GM13977 (cell line): ENCODE measurements around the gene ASB3.
"Not testable (repeated sequence)": the region's sequence is repeated elsewhere in the genome, so short reads cannot be mapped to it uniquely, and the experiment has no call there.

Experiments
- DNase-seq: peaks from one replicate; pipeline ENCODE4 v3.0.0; 2012; ENCODE audit warnings: low spot score
- CTCF ChIP-seq: IDR thresholded peaks from 2 replicates; pipeline ENCODE4 v1.5.1; 2012; ENCODE audit warnings: mild to moderate bottlenecking, control low read depth; ENCODE audit not compliant: insufficient read depth; ENCODE audit errors: extremely low read depth, missing control alignments
- in situ Hi-C: fragments of 300-500 bp; cut with MboI; formaldehyde crosslinking; loops from one replicate; pipeline ENCODE4 v1.12.0; 2022; ENCODE audit warnings: low sequenced_read_pairs, low pct_unique_long_range_greater_than_20kb, mixed read lengths, inconsistent platforms; ENCODE audit not compliant: unreplicated experiment

Gene ASB3

GRCh38 chr2:53765767-53766166 lies 21.0 kb downstream of the ASB3 start:
- in situ Hi-C loops = no loop called here
- no peak for TF ChIP-seq CTCF
- no peak for DNase-seq

DNA sequence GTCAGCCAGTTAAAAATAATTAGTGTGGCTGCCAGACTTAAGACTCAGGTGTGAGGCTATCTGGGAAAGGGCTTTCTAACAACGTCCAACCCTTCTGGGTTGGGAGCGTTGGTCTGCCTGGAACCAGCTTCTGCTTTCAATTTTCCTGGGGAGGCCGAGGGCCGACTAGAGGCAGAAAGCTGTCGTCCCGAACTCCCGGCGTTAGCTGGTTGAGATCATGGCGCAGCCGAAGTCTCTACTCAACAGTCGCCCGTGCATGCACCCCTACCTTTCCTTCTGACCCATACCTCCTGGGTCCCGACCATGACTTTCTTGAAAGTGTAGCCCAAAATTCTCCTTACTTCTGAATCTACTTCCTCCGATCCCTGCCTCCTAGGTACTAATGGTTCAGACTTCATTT lies 29.5 kb downstream of the ASB3 start:
- in situ Hi-C loops, DNase-seq: not testable (repeated sequence)

DNA sequence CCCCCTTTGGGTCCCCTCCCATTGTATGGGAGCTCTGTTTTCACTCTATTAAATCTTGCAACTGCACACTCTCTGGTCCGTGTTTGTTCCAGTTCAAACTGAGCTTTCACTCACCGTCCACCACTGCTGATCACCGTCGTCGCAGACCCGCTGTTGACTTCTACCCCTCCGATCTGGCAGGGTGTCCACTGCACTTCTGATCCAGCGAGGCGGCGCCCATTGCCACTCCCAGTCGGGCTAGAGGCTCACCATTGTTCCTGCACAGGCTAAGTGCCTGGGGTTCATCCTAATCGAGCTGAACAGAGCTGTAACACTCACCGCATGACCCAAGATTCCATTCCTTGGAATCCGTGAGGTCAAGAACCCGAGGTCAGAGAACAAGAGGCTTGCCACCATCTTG lies 30.1 kb downstream of the ASB3 start:
- DNase-seq = no peak
- no peak for TF ChIP-seq CTCF
- in situ Hi-C loops = no loop called here

DNA sequence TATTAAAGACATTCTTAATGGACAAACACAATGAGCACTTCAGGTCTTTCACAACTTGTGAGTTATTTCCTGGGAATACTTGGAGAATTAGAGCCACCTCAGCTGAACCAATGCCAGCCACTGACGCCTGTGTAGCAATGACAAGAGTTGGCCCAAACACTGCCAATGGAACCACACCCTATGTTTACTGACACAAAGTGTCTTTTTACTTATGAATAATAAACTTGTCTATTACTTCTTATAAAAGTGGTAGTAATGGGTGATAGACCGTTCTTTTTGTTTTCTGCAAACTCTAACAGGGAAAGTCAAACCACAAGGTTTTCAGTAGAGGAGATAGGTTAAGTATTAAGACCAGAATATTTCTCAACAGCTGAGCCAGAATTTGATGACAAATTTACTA lies 31.6 kb downstream of the ASB3 start:
- DNase-seq = no peak

GRCh38 chr2:53753041-53753440 lies 33.7 kb downstream of the ASB3 start:
- no peak for DNase-seq
- TF ChIP-seq CTCF = no peak
- in situ Hi-C loops = no loop called here

More for the DNA sequence above, 31.6 kb downstream of the ASB3 start:
- TF ChIP-seq CTCF = no peak
- in situ Hi-C loops = no loop called here

DNA sequence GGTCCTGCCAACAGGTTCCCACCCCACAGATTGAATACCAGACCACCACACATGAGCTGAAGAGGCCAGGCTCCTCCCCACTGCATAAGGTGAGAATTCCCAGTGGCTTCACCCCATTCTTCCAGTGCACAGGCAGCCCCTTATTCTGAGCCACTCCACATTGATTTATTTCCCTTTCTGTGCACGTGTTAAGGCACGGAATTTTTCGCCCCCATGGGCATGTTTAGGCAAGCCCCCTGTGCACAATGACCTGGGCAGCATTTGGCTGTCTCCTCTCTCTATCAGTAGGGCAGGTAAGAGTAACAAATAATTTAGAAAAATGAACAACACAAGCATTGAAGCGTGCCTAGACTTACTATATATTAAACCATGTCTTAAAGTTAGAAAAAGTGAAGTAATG lies 34.4 kb downstream of the ASB3 start:
- in situ Hi-C loops = no loop called here
- DNase-seq = no peak
- no peak for TF ChIP-seq CTCF

GRCh38 chr2:53751728-53752127 lies 35.0 kb downstream of the ASB3 start:
- in situ Hi-C loops = no loop called here
- peak; percentile 55 for DNase-seq
- TF ChIP-seq CTCF = no peak
